Vagina (tissue), 2 donors: ENCODE measurements around the gene AP4M1. TPM values are rescaled to one million over a fixed set of nuclear protein-coding genes. Genes with fewer than 3 reads are reported as not detected.

Source experiments
- DNase-seq, 2 donors: peaks; one replicate each; pipeline ENCODE4 v3.0.0-alpha.2; 2017; ENCODE audit errors: extremely low spot score in 2 of 2
- H3K27ac ChIP-seq: fragments of 200-600 bp; sonication (generic); one replicate; pipeline ENCODE4 v1.5.1; 2019
- H3K27me3 ChIP-seq: fragments of 200-600 bp; sonication (generic); one replicate; pipeline ENCODE4 v1.5.1; 2019
- H3K36me3 ChIP-seq, 2 donors: fragments of 200-600 bp; sonication (generic); one replicate each; pipeline ENCODE4 v1.5.1; 2017 to 2019
- H3K4me1 ChIP-seq: fragments of 200-600 bp; sonication (generic); one replicate; pipeline ENCODE4 v1.5.1; 2019
- H3K4me3 ChIP-seq, 2 donors: fragments of 200-600 bp; sonication (generic); 1 replicate in 1 of 2; 2 replicates in 1 of 2; pipeline ENCODE4 v1.5.1; 2016 to 2019
- H3K9me3 ChIP-seq: fragments of 200-600 bp; sonication (generic); one replicate; pipeline ENCODE4 v1.5.1; 2019
- POLR2A ChIP-seq, 2 donors: fragments of 450-650 bp; IDR thresholded peaks; one replicate each; pipeline ENCODE4 v1.6.1; 2017; ENCODE audit warnings: antibody characterized with exemption in 2 of 2, mild to moderate bottlenecking in 2 of 2, moderate library complexity in 2 of 2
- POLR2AphosphoS5 ChIP-seq, 2 donors: sonication (generic); formaldehyde crosslinking; IDR thresholded peaks; one replicate each; pipeline ENCODE4 v1.9.0; 2017; ENCODE audit warnings: antibody characterized with exemption in 2 of 2, mild to moderate bottlenecking in 2 of 2, low read depth in 1 of 2; ENCODE audit not compliant: insufficient read depth in 1 of 2
- intact Hi-C: fragments of 100-400 bp; cut with DNase I; formaldehyde crosslinking; loops from one replicate; pipeline ENCODE4 v1.15.1; 2023
- total RNA-seq: library from RNA; depleted of rRNA; stranded (reverse); fragments of >200 nt; gene quantifications from one replicate; pipeline ENCODE4 v1.2.3, GENCODE V29; 2016
- TF ChIP-seq, protein P1 (sequence below), 3 experiments: fragments of 450-650 bp in 2 of 3; fragments of 200-600 bp in 1 of 3; sonication (generic) in 1 of 3; IDR thresholded peaks; one replicate each; pipeline ENCODE4 v1.5.1; 2017 to 2019; ENCODE audit warnings: antibody characterized with exemption in 3 of 3, mild to moderate bottlenecking in 2 of 3, moderate library complexity in 2 of 3

AP4M1 gene
- total RNA-seq, 1 donor from 2014 or later: 26.3 TPM

GRCh38 chr7:100079024-100079560 lies 22.4 kb upstream of the AP4M1 start:
- Histone ChIP-seq H3K4me3 (no peak overlapping the region), H3K4me1 (peaks cover 39% of the 10 kb centered on the region), H3K27ac (no peak overlapping the region), H3K9me3 (no peaks in the 10 kb centered on the region), H3K27me3 (no peaks in the 10 kb centered on the region), H3K36me3 (peaks cover 0 to 44% of the 10 kb centered on the region in 2 donors)
- TF ChIP-seq, protein P1, sequence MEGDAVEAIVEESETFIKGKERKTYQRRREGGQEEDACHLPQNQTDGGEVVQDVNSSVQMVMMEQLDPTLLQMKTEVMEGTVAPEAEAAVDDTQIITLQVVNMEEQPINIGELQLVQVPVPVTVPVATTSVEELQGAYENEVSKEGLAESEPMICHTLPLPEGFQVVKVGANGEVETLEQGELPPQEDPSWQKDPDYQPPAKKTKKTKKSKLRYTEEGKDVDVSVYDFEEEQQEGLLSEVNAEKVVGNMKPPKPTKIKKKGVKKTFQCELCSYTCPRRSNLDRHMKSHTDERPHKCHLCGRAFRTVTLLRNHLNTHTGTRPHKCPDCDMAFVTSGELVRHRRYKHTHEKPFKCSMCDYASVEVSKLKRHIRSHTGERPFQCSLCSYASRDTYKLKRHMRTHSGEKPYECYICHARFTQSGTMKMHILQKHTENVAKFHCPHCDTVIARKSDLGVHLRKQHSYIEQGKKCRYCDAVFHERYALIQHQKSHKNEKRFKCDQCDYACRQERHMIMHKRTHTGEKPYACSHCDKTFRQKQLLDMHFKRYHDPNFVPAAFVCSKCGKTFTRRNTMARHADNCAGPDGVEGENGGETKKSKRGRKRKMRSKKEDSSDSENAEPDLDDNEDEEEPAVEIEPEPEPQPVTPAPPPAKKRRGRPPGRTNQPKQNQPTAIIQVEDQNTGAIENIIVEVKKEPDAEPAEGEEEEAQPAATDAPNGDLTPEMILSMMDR (IDR thresholded peaks at IDR 0.05): no peak
- intact Hi-C loops: no loop called here
- no peak for DNase-seq

DNA sequence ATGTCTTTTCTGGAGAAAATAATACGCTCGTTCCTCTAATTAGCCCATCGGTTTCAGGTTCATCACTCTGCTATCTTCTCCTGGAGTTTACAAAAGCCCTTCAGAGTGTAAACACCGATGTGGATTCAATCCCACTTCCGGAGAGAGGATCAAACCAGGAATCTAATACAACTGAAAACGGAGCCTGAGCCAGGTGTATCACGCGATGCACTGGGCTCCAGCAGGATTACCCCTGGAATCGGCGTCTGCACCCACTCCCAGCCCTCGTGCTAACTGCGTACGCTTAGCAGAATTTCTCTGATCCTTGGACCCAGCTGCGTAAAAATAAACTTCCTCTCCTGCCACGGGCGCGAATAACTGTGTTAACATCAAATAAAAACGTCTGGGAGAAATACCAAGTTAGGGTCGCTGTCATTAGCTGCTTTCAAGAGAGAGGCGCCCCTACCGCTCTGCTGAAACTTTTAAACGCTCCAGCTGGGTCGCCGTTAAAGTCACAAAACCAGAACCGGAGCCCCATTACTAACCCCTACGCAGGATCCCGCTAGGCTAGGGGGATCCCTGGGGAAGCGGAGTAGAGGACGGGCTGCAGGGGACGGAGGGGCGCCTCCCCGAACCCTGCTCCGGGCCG lies 20.4 kb upstream of the AP4M1 start:
- intact Hi-C loops: loop anchor here (5.0 kb wide), 1 partner anchor 89 kb away; no protein-coding TSS in a partner anchor
- Histone ChIP-seq H3K27ac (peak overlapping the region; percentile 71), H3K4me3 (peak overlapping the region; percentile 79 to 85), H3K9me3 (no peaks in the 10 kb centered on the region), H3K4me1 (peaks cover 39% of the 10 kb centered on the region), H3K27me3 (no peaks in the 10 kb centered on the region), H3K36me3 (peaks cover 0 to 25% of the 10 kb centered on the region in 2 donors)
- no peak for DNase-seq
- TF ChIP-seq POLR2AphosphoS5 (IDR thresholded peaks at IDR 0.05; ENCODE audit: insufficient read depth in 1 of 2, low read depth in 1 of 2) (no peak), POLR2A (IDR thresholded peaks at IDR 0.05) (no peak)
- TF ChIP-seq, protein P1 (IDR thresholded peaks at IDR 0.05): no peak

DNA sequence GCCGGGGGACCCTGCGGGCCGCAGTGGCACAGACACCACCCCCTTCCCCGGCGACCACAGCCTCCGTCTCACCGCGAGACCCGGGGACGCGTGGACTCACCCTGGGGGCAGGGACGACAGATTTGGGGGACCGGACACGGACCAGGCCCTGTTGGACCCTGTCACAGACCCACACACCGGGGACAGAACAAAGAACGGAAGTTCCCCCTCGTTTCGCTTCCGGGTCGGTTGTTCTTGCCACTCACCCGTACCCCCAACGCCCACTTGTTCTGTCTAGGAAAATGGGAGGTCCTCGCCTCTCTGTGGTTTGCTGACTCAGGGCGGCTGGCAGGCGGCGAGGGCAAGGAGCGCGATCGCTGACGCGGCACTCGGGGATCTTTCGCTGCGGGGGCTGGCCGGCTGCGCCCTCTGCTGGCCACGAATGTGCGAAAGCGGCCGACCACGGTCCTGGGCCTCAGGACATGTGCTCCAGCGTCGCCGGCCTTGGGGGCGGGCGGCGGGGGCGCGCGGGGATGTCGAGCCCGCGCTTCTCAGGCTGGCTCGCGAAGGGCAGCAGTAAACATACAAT lies 19.8 kb upstream of the AP4M1 start, which contains the start of gene ZNF3:
ZNF3 (minus strand) TSS at position 189 of the 568 bp plus-strand sequence. CDS start 4,366 bp downstream, outside the sequence.
- peak in 1 of 2 donors; percentile 99 for DNase-seq
- Histone ChIP-seq H3K4me1 (peaks cover 39% of the 10 kb centered on the region), H3K9me3 (no peaks in the 10 kb centered on the region), H3K36me3 (peaks cover 0 to 19% of the 10 kb centered on the region in 2 donors), H3K4me3 (peak within 1 kb of the TSS; percentile 79 to 85), H3K27ac (peak within 1 kb of the TSS; percentile 71), H3K27me3 (no peaks in the 10 kb centered on the region)
- TF ChIP-seq POLR2AphosphoS5 (IDR thresholded peaks at IDR 0.05; ENCODE audit: insufficient read depth in 1 of 2, low read depth in 1 of 2) (peak; percentile 86 to 94), POLR2A (IDR thresholded peaks at IDR 0.05) (peak in 1 of 2 donors; percentile 20)
- TF ChIP-seq, protein P1 (IDR thresholded peaks at IDR 0.05): peak; percentile 65 to 97 (median 92)
- intact Hi-C loops: loop anchor here (5.0 kb wide), 1 partner anchor 89 kb away; no protein-coding TSS in a partner anchor

- TF ChIP-seq POLR2AphosphoS5 (IDR thresholded peaks at IDR 0.05; ENCODE audit: insufficient read depth in 1 of 2, low read depth in 1 of 2) (no peak), POLR2A (IDR thresholded peaks at IDR 0.05) (no peak)
- TF ChIP-seq, protein P1 (IDR thresholded peaks at IDR 0.05): no peak
- H3K36me3 ChIP-seq: peaks cover 0 to 12% of the 10 kb centered on the region in 2 donors
- DNase-seq: no peak
- peak overlapping the region; percentile 79 to 85 for H3K4me3 ChIP-seq
- H3K4me1 ChIP-seq: peaks cover 45% of the 10 kb centered on the region
- H3K9me3 ChIP-seq: no peaks in the 10 kb centered on the region
- H3K27ac ChIP-seq: no peak overlapping the region
- intact Hi-C loops: loop anchor here (5.0 kb wide), 1 partner anchor 91 kb away; no protein-coding TSS in a partner anchor
- H3K27me3 ChIP-seq: no peaks in the 10 kb centered on the region
Observed at GRCh38 chr7:100082978-100083377, 18.5 kb upstream of the AP4M1 start.
